OCI-LY7 (cell line): ENCODE measurements around the gene AMOTL1. TPM values are rescaled to one million over a fixed set of nuclear protein-coding genes. Genes with fewer than 3 reads are reported as not detected.
"Not testable (repeated sequence)": the region's sequence is repeated elsewhere in the genome, so short reads cannot be mapped to it uniquely, and the experiment has no call there.

ENCODE experiments used
- BruUV-seq: library from RNA; stranded (reverse); fragments of 400-500 nt; replicated peaks from 2 replicates; lab custom pipeline; 2021; lab: Mats Ljungman, UMichigan
- CTCF ChIA-PET: fragments of 300-600 bp; sonication (Branson Sonifier 250); formaldehyde crosslinking; loops from one replicate; lab custom pipeline; 2022; ENCODE audit warnings: antibody characterized with exemption; ENCODE audit not compliant: unreplicated experiment; lab: Charles Lee
- POLR2A ChIA-PET: fragments of 300-600 bp; sonication (Branson Sonifier 250); formaldehyde crosslinking; loops from one replicate; lab custom pipeline; 2022; ENCODE audit warnings: antibody characterized with exemption; lab: Charles Lee
- DNase-seq: peaks from one replicate; pipeline ENCODE4 v3.0.0-alpha.2; 2015; ENCODE audit warnings: low spot score
- H2AFZ ChIP-seq: fragments of 200-600 bp; sonication (generic), shearing (Covaris generic); 2 replicates; pipeline ENCODE4 v1.6.1; 2014; ENCODE audit warnings: mild to moderate bottlenecking, antibody characterized with exemption, low read length, moderate library complexity
- H3K27ac ChIP-seq: fragments of 200-600 bp; sonication (generic); 2 replicates; pipeline ENCODE4 v1.5.1; 2014; ENCODE audit warnings: mixed run types, low read depth, mild to moderate bottlenecking, moderate library complexity, low read length, inconsistent platforms; ENCODE audit not compliant: poor library complexity, severe bottlenecking
- H3K36me3 ChIP-seq: fragments of 200-600 bp; sonication (generic); 2 replicates; pipeline ENCODE4 v1.6.1; 2014; ENCODE audit warnings: mild to moderate bottlenecking, antibody characterized with exemption, low read length, moderate library complexity, mixed read lengths; ENCODE audit not compliant: insufficient read depth
- H3K4me1 ChIP-seq: fragments of 200-600 bp; sonication (generic); 2 replicates; pipeline ENCODE4 v1.5.1; 2014; ENCODE audit warnings: mild to moderate bottlenecking, low read length; ENCODE audit not compliant: insufficient read depth, poor library complexity, severe bottlenecking
- H3K4me2 ChIP-seq: fragments of 200-600 bp; sonication (generic); 2 replicates; pipeline ENCODE4 v1.6.1; 2014; ENCODE audit warnings: mild to moderate bottlenecking, low read length
- H3K4me3 ChIP-seq: fragments of 200-600 bp; sonication (generic); 2 replicates; pipeline ENCODE4 v1.5.1; 2014; ENCODE audit warnings: mild to moderate bottlenecking, low read depth, low read length; ENCODE audit not compliant: poor library complexity, severe bottlenecking
- H3K79me2 ChIP-seq: fragments of 200-600 bp; sonication (generic); 2 replicates; pipeline ENCODE4 v1.6.1; 2016; ENCODE audit warnings: low read depth, mild to moderate bottlenecking, low read length, moderate library complexity, mixed read lengths; ENCODE audit not compliant: insufficient read depth
- H3K9me2 ChIP-seq: fragments of 200-600 bp; sonication (generic); 2 replicates; pipeline ENCODE4 v1.6.1; 2016; ENCODE audit warnings: mild to moderate bottlenecking, low read length, mixed read lengths; ENCODE audit not compliant: insufficient read depth
- H3K9me3 ChIP-seq: fragments of 200-600 bp; sonication (generic); 2 replicates; pipeline ENCODE4 v1.6.1; 2014; ENCODE audit warnings: mild to moderate bottlenecking, mixed run types, low read length, mixed read lengths
- H4K20me1 ChIP-seq: fragments of 200-600 bp; sonication (generic); 2 replicates; pipeline ENCODE4 v1.6.1; 2014; ENCODE audit warnings: mild to moderate bottlenecking, antibody characterized with exemption, low read length, moderate library complexity, mixed read lengths; ENCODE audit not compliant: insufficient read depth
- EZH2phosphoT487 ChIP-seq: fragments of 200-600 bp; sonication (generic); IDR thresholded peaks from 2 replicates; pipeline ENCODE4 v1.6.1; 2018; ENCODE audit warnings: low read depth, borderline replicate concordance, mild to moderate bottlenecking, mixed run types, antibody characterized with exemption, low read length, moderate library complexity, mixed read lengths
- intact Hi-C: fragments of 100-400 bp; cut with micrococcal nuclease; formaldehyde crosslinking; loops from one replicate; pipeline ENCODE4 v1.10.0; 2022; ENCODE audit not compliant: unreplicated experiment
- total RNA-seq, 2 experiments: library from RNA; depleted of rRNA in 1 of 2; stranded (reverse); fragments of >200 nt in 1 of 2; shearing (Covaris generic) in 1 of 2; gene quantifications; 2 replicates each; pipeline ENCODE4 v1.2.3, GENCODE V29; 2014 to 2022
- TF ChIP-seq, protein P1 (sequence below): fragments of 200-600 bp; sonication (generic); conservative IDR thresholded peaks from 2 replicates; pipeline ENCODE4 v1.5.1; 2014; ENCODE audit warnings: mild to moderate bottlenecking, antibody characterized with exemption, low read length, moderate library complexity, mixed read lengths

The AMOTL1 gene
- total RNA-seq, 2 experiments from 2014 or later: not detected

DNA sequence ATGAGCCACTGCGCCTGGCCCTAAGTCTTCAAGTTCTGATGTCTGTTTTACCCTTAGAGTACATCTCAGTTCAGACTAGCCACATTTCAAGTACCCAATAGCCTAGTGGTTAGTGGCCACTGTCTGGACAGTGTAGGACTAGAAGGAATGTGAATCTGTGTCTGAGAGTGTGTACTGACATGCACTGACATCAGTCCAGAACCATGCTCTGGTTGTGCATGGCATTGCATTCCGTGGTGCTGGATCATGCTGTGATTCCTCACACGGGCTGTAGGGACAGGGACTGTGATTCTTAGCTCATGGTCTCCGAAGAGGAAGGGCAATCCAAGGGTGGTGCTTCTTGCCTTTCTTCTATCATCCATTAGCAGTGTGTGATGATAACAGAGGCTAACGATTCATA, 41.1 kb downstream of the AMOTL1 start:
- TF ChIP-seq EZH2phosphoT487: no peak
- TF ChIP-seq, protein P1, sequence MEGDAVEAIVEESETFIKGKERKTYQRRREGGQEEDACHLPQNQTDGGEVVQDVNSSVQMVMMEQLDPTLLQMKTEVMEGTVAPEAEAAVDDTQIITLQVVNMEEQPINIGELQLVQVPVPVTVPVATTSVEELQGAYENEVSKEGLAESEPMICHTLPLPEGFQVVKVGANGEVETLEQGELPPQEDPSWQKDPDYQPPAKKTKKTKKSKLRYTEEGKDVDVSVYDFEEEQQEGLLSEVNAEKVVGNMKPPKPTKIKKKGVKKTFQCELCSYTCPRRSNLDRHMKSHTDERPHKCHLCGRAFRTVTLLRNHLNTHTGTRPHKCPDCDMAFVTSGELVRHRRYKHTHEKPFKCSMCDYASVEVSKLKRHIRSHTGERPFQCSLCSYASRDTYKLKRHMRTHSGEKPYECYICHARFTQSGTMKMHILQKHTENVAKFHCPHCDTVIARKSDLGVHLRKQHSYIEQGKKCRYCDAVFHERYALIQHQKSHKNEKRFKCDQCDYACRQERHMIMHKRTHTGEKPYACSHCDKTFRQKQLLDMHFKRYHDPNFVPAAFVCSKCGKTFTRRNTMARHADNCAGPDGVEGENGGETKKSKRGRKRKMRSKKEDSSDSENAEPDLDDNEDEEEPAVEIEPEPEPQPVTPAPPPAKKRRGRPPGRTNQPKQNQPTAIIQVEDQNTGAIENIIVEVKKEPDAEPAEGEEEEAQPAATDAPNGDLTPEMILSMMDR: no peak
- Histone ChIP-seq H3K4me3 (no peak overlapping the region), H2AFZ (no peak overlapping the region), H3K4me1 (no peaks in the 10 kb centered on the region), H3K4me2 (no peak overlapping the region), H4K20me1 (no peaks in the 10 kb centered on the region), H3K36me3 (no peaks in the 10 kb centered on the region), H3K27ac (no peak overlapping the region), H3K9me3 (no peaks in the 10 kb centered on the region), H3K9me2 (no peaks in the 10 kb centered on the region), H3K79me2 (no peaks in the 10 kb centered on the region)
- POLR2A ChIA-PET: no interaction called here
- BruUV-seq: no TSS peak
- intact Hi-C loops: no loop called here
- no peak for DNase-seq
- CTCF ChIA-PET: no interaction called here

GRCh38 chr11:94812724-94813720, 44.9 kb downstream of the AMOTL1 start:
- intact Hi-C loops, H3K4me2 ChIP-seq, H4K20me1 ChIP-seq, CTCF ChIA-PET, H3K9me2 ChIP-seq, H3K27ac ChIP-seq, POLR2A ChIA-PET, H3K4me1 ChIP-seq, BruUV-seq, H3K4me3 ChIP-seq, H2AFZ ChIP-seq, H3K79me2 ChIP-seq, H3K36me3 ChIP-seq, DNase-seq: not testable (repeated sequence)
- peaks cover 13% of the 10 kb centered on the region; the same call in 1 of the 2 replicates for H3K9me3 ChIP-seq

DNA sequence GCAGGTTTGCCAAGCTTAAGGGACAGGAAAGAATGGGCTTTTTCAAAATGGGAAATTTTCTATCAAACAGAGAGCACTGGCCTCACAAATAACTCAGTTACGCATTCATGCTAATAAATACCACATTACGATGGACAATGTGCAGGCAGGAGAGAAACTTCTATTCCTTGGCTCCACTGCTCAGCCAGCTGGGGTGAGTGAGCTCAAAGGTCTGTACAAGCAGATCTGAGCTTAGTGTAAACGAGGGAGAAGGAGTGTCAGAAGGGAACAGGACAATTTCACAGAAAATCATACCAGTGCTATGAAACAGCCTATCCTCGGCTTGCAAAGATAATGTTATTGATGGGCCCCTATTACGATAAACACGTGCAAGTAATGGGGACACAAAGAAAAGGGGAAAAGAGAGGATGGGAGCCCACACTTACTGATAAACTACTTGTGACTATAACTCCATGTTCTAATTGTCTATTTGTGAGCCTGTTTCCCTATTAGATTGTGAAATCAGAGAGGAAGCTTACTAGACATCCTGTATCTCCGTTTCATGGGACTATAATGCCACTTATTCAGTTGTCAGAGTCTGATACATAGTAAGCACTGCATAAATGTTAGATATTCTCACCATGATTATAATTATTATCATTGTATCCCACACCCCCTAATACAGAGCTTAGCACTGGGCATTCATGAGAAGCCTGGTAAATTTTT, 46.3 kb downstream of the AMOTL1 start:
- Histone ChIP-seq H2AFZ (no peak overlapping the region), H3K79me2 (no peaks in the 10 kb centered on the region), H3K4me1 (no peaks in the 10 kb centered on the region), H3K9me2 (no peaks in the 10 kb centered on the region), H3K9me3 (peaks cover 13% of the 10 kb centered on the region; the same call in 1 of the 2 replicates), H3K4me2 (no peak overlapping the region), H3K27ac (no peak overlapping the region), H4K20me1 (no peaks in the 10 kb centered on the region), H3K4me3 (no peak overlapping the region), H3K36me3 (no peaks in the 10 kb centered on the region)
- POLR2A ChIA-PET: no interaction called here
- no peak for DNase-seq
- CTCF ChIA-PET: no interaction called here
- BruUV-seq: no TSS peak
- no peak for TF ChIP-seq EZH2phosphoT487
- TF ChIP-seq, protein P1: no peak
- intact Hi-C loops: no loop called here
